Sigmoid colon (tissue), 4 donors: ENCODE results near the gene ITGB4.

Source experiments
- POLR2A ChIP-seq, 2 donors: fragments of 450-650 bp; IDR thresholded peaks; one replicate each; pipeline ENCODE4 v1.6.1; 2016; ENCODE audit warnings: antibody characterized with exemption in 2 of 2, mild to moderate bottlenecking in 2 of 2, moderate library complexity in 2 of 2
- POLR2AphosphoS5 ChIP-seq, 4 donors: sonication (generic); formaldehyde crosslinking; IDR thresholded peaks; one replicate each; pipeline ENCODE4 v1.6.1; 2017; ENCODE audit warnings: antibody characterized with exemption in 4 of 4
- TF ChIP-seq, protein P1 (sequence below), 4 experiments: fragments of 450-650 bp in 3 of 4; fragments of 200-600 bp in 1 of 4; IDR thresholded peaks; one replicate each; pipeline ENCODE4 v1.5.1; 2016 to 2019; ENCODE audit warnings: antibody characterized with exemption in 4 of 4, mild to moderate bottlenecking in 3 of 4, moderate library complexity in 2 of 4

DNA sequence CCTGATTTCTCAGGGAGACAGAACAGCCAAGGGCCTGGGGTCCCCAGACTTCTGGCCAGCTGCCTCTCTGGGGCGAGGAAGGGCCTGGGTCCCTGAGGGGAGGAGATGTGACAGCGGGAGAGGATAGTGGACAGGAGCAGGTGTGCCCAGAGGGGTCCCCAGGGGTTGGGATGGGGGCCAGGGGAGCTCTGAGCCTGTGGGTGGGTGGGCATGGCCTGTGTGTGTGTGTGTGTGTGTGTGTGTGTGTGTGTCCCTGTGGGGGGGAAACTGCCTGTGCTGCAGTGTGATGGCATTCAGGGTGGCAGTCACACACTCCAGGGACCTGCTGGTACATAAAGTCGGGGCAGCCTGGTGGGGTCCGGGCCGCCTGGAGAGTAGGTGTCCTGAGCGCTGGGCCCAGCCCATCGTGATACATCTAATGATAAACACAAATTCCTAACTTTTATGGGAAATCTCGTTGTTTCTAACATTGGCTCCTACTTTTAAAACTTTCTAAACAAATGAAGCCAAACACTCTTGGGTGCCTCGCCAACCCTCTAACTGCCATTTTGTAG is 1.4 kb downstream of the ITGB4 start:
- TF ChIP-seq POLR2A (IDR thresholded peaks at IDR 0.05) (no peak), POLR2AphosphoS5 (IDR thresholded peaks at IDR 0.05) (no peak)
- TF ChIP-seq, protein P1, sequence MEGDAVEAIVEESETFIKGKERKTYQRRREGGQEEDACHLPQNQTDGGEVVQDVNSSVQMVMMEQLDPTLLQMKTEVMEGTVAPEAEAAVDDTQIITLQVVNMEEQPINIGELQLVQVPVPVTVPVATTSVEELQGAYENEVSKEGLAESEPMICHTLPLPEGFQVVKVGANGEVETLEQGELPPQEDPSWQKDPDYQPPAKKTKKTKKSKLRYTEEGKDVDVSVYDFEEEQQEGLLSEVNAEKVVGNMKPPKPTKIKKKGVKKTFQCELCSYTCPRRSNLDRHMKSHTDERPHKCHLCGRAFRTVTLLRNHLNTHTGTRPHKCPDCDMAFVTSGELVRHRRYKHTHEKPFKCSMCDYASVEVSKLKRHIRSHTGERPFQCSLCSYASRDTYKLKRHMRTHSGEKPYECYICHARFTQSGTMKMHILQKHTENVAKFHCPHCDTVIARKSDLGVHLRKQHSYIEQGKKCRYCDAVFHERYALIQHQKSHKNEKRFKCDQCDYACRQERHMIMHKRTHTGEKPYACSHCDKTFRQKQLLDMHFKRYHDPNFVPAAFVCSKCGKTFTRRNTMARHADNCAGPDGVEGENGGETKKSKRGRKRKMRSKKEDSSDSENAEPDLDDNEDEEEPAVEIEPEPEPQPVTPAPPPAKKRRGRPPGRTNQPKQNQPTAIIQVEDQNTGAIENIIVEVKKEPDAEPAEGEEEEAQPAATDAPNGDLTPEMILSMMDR (IDR thresholded peaks at IDR 0.05): no peak
